Spinal cord (tissue), 10 donors: ENCODE results near the gene NYAP1. TPM values are rescaled to one million over a fixed set of nuclear protein-coding genes. Genes with fewer than 3 reads are reported as not detected.
"Not testable (repeated sequence)": the region's sequence is repeated elsewhere in the genome, so short reads cannot be mapped to it uniquely, and the experiment has no call there.

ENCODE experiments used
- DNase-seq, 6 donors: peaks; one replicate each; pipeline versions ENCODE4 v3.0.0 to v3.0.0-alpha.2; 2013 to 2015; ENCODE audit warnings: low spot score in 6 of 6, low read depth in 4 of 6
- H3K27ac ChIP-seq: one replicate; pipeline ENCODE4 v1.5.1; 2013; ENCODE audit warnings: low read depth, low read length, control low read depth
- H3K27me3 ChIP-seq: one replicate; pipeline ENCODE4 v1.6.1; 2013; ENCODE audit warnings: low read length; ENCODE audit not compliant: control insufficient read depth, insufficient read depth
- H3K36me3 ChIP-seq: one replicate; pipeline ENCODE4 v1.6.1; 2013; ENCODE audit warnings: low read length; ENCODE audit not compliant: control insufficient read depth, insufficient read depth
- H3K4me1 ChIP-seq: one replicate; pipeline ENCODE4 v1.6.1; 2013; ENCODE audit warnings: low read length; ENCODE audit not compliant: control insufficient read depth, insufficient read depth
- H3K4me3 ChIP-seq: one replicate; pipeline ENCODE4 v1.5.1; 2013; ENCODE audit warnings: low read depth, low read length, control low read depth
- H3K9me3 ChIP-seq: one replicate; pipeline ENCODE4 v1.6.1; 2013; ENCODE audit warnings: low read length; ENCODE audit not compliant: control insufficient read depth, insufficient read depth
- WGBS: methylation state at CpG from one replicate; pipeline ENCODE4 v1.1.5; 2013; ENCODE audit warnings: missing lambda C conversion rate; ENCODE audit not compliant: insufficient coverage; 5-methylcytosine and 5-hydroxymethylcytosine counted together
- polyA plus RNA-seq, 2 donors: library from polyadenylated mRNA; unstranded; fragments of 120-200 nt; gene quantifications; one replicate each; pipeline ENCODE4 v1.2.1, GENCODE V29; 2013; ENCODE audit not compliant: insufficient read length in 2 of 2
- small RNA-seq: library from RNA; depleted of rRNA; stranded (forward); fragments of <200 nt; gene quantifications from one replicate; pipeline ENCODE3, GENCODE V24; 2014; ENCODE audit warnings: low replicate concordance
- total RNA-seq, 2 donors: library from RNA; depleted of rRNA in 1 of 2; stranded (reverse); fragments of 120-200 nt in 1 of 2; fragments of >200 nt in 1 of 2; gene quantifications; one replicate each; pipeline versions ENCODE4 v1.2.3 to v1.2.4, GENCODE V29; 2013 to 2014
- donor health status: healthy.

Gene NYAP1
- total and polyA plus RNA-seq, 4 donors: 12.0 to 63.4 (median 37.4) TPM

- H3K9me3 ChIP-seq: no peaks in the 10 kb centered on the region
- under 1% methylated on average over 60 of the region's 60 CpGs for WGBS
- peak; percentile 97 to 100 (median 100) for DNase-seq
- H3K36me3 ChIP-seq: no peaks in the 10 kb centered on the region
- H3K27ac ChIP-seq: peak within 1 kb of the TSS; percentile 78
- H3K4me1 ChIP-seq: peaks cover 13% of the 10 kb centered on the region
- no peaks in the 10 kb centered on the region for H3K27me3 ChIP-seq
- peak within 1 kb of the TSS; percentile 66 for H3K4me3 ChIP-seq
Measured at GRCh38 chr7:100538654-100539435, 55.1 kb downstream of the NYAP1 start, which contains the start of gene AGFG2. AGFG2 (plus strand) TSS chr7:100539203; CDS start chr7:100539347, 144 bp downstream.

DNA sequence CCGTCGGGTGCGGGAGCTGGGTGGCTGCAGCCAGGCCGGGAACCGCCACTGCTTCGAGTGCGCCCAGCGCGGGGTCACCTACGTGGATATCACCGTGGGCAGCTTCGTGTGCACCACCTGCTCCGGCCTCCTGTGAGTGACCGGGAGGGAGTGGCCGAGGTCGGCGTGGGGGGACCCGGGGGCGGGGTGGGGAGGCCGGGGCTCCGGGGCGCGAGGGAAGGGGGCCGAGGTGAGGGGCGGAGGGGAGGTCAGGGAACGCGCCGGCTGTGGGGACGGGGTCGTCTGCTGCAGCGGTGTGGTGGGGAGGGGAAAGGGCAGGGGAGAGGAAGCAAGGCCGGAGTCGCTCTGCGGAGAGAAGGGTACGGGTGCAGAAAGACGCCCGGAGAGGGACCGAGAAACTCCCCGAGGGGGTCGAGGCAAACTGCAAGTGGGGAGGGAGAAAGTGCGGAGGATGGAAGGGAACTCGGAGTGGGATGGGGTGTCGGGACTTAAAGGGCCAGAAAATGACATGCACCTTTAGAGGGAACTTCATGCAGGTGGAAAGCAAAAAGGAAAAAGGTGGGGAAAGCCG is 55.8 kb downstream of the NYAP1 start:
- H3K9me3 ChIP-seq: no peaks in the 10 kb centered on the region
- H3K4me1 ChIP-seq: peaks cover 13% of the 10 kb centered on the region
- H3K27me3 ChIP-seq: no peaks in the 10 kb centered on the region
- no peak for DNase-seq
- H3K27ac ChIP-seq: peak overlapping the region; percentile 78
- H3K4me3 ChIP-seq: peak overlapping the region; percentile 66
- 0% methylated on average over 42 of the region's 44 CpGs for WGBS
- H3K36me3 ChIP-seq: no peaks in the 10 kb centered on the region

DNA sequence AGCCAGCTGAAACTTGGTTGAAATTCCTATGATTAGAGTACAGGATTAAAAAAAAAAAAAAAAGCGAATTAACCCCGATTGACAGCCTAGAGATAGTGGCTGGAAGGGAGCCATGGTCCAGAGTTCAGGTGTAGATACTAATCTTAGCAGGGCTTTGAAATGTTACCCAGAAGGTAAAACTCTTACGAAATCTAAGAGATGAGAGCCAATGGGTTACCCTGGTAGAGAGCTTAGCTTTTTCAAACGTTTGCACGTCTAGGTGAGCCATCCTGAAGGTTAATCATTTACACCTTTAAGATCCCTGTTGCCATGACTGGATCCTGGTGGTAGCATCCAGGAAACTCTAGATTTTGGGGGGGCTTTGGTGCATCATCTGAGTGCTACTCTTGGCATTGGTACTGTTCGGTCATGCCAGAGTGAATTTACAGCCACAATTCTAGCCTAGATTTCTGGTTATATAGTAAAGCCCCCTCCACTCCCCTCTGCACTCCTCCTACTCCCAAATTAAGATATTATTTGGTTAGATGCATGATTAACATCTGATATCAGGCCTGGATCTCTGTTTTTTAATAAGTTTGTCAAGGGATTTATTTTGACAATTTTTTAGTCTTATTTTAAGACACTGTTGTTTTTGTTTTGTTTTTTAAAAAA is 56.5 kb downstream of the NYAP1 start:
- Histone ChIP-seq H3K27ac (no peak overlapping the region), H3K4me3 (peak overlapping the region; percentile 66)

DNA sequence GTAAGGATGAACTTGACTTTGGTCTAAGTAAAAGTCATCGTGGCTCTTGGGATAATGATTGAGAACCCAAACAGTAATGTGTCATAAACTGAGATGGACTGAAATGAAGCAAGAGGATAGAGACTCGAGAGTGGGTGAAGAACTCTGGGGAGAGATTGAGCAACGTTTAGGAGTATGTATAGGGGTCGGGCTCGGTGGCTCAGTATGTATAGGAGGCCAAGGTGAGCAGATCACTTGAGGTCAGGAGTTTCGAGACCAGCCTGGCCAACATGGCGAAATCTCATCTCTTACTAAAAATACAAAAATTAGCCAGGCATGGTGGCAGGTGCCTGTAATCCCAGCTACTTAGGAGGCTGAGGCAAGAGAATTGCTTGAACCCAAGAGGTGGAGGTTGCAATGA is 57.6 kb downstream of the NYAP1 start:
- not testable (repeated sequence) for H3K27me3 ChIP-seq, H3K27ac ChIP-seq, H3K9me3 ChIP-seq, H3K4me3 ChIP-seq, DNase-seq, H3K36me3 ChIP-seq
- WGBS: 77% methylated on average over 4 of the region's 7 CpGs
- peaks cover 23% of the 10 kb centered on the region for H3K4me1 ChIP-seq

More for the DNA sequence above, 56.5 kb downstream of the NYAP1 start:
- DNase-seq: no peak
- no peaks in the 10 kb centered on the region for H3K36me3 ChIP-seq
- 40% methylated on average over 1 of the region's 6 CpGs for WGBS
- H3K4me1 ChIP-seq: peaks cover 13% of the 10 kb centered on the region
- H3K9me3 ChIP-seq: no peaks in the 10 kb centered on the region
- H3K27me3 ChIP-seq: no peaks in the 10 kb centered on the region

GRCh38 chr7:100543586-100543985 is 59.9 kb downstream of the NYAP1 start:
- Histone ChIP-seq H3K27me3 (no peaks in the 10 kb centered on the region), H3K9me3 (no peaks in the 10 kb centered on the region), H3K27ac (peak overlapping the region; percentile 88), H3K36me3 (no peaks in the 10 kb centered on the region), H3K4me1 (peaks cover 24% of the 10 kb centered on the region), H3K4me3 (no peak overlapping the region)
- DNase-seq: no peak
- no CpG with 5 or more reads among the region's 1 CpG for WGBS

- H3K4me3 ChIP-seq: no peak overlapping the region
- H3K36me3 ChIP-seq: peaks cover 4% of the 10 kb centered on the region
- no peak for DNase-seq
- no peaks in the 10 kb centered on the region for H3K27me3 ChIP-seq
- WGBS: 46% methylated on average over 4 of the region's 5 CpGs
- H3K27ac ChIP-seq: peak overlapping the region; percentile 88
- peaks cover 23% of the 10 kb centered on the region for H3K4me1 ChIP-seq
- H3K9me3 ChIP-seq: no peaks in the 10 kb centered on the region
Measured at GRCh38 chr7:100544386-100544785, 60.7 kb downstream of the NYAP1 start.

Small RNAs within 50 kb of the gene (small RNA-seq; reads per million reads assigned to genes)
- not detected for gene RN7SL416P

Other genes starting within 250 kb of the NYAP1 start
- not detected for gene SPDYE3, start 176.2 kb upstream of the NYAP1 start, total RNA-seq
- 10 to 100 TPM in 1 of 2 donors, 1 to 10 TPM in 1; 8.8 to 16.0 TPM for gene SPDYE3, start 176.2 kb upstream of the NYAP1 start, polyA plus RNA-seq
- 10 to 100 TPM in 1 of 2 donors, 1 to 10 TPM in 1; 9.6 to 27.1 TPM for gene PILRB, start 125.8 kb upstream of the NYAP1 start, total RNA-seq
- gene PILRB, start 125.8 kb upstream of the NYAP1 start, polyA plus RNA-seq: 10 to 100 TPM; 37.6 to 50.2 TPM
- gene PILRA, start 110.4 kb upstream of the NYAP1 start, total RNA-seq: 1 to 10 TPM; 4.1 to 4.3 TPM
- gene PILRA, start 110.4 kb upstream of the NYAP1 start, polyA plus RNA-seq: 10 to 100 TPM in 1 of 2 donors, 1 to 10 TPM in 1; 6.6 to 10.6 TPM
- gene ZCWPW1, start 55.2 kb upstream of the NYAP1 start, total RNA-seq: 1 to 10 TPM; 5.1 to 7.7 TPM
- gene ZCWPW1, start 55.2 kb upstream of the NYAP1 start, polyA plus RNA-seq: 1 to 10 TPM; 6.6 to 8.0 TPM
- 10 to 100 TPM; 18.5 to 37.9 TPM for gene MEPCE, start 54.1 kb upstream of the NYAP1 start, total RNA-seq
- 10 to 100 TPM; 40.1 to 41.8 TPM for gene MEPCE, start 54.1 kb upstream of the NYAP1 start, polyA plus RNA-seq
- gene PPP1R35, start 47.4 kb upstream of the NYAP1 start, total RNA-seq: 10 to 100 TPM in 1 of 2 donors, 1 to 10 TPM in 1; 5.3 to 20.4 TPM
- gene PPP1R35, start 47.4 kb upstream of the NYAP1 start, polyA plus RNA-seq: 10 to 100 TPM; 17.2 to 24.4 TPM
- 1 to 10 TPM; 2.0 to 2.1 TPM for gene SPACDR, start 19.7 kb upstream of the NYAP1 start, total RNA-seq
- 10 to 100 TPM in 1 of 2 donors, 1 to 10 TPM in 1; 6.5 to 12.0 TPM for gene SPACDR, start 19.7 kb upstream of the NYAP1 start, polyA plus RNA-seq
- 100 to 1,000 TPM in 1 of 2 donors, 10 to 100 TPM in 1; 67.4 to 141 TPM for gene TSC22D4, start 4.7 kb upstream of the NYAP1 start, total RNA-seq
- gene TSC22D4, start 4.7 kb upstream of the NYAP1 start, polyA plus RNA-seq: 100 to 1,000 TPM; 326 to 376 TPM
- gene AGFG2, start 55.3 kb downstream of the NYAP1 start, total RNA-seq: 10 to 100 TPM; 10.6 to 16.1 TPM
- 10 to 100 TPM; 18.3 to 21.0 TPM for gene AGFG2, start 55.3 kb downstream of the NYAP1 start, polyA plus RNA-seq
- gene SAP25, start 90.0 kb downstream of the NYAP1 start, total RNA-seq: 1 to 10 TPM in 1 of 2 donors, not detected in 1; 1.9 TPM
- gene SAP25, start 90.0 kb downstream of the NYAP1 start, polyA plus RNA-seq: 1 to 10 TPM; 3.4 to 9.8 TPM
- 10 to 100 TPM in 1 of 2 donors, 1 to 10 TPM in 1; 9.6 to 17.2 TPM for gene LRCH4, start 102.2 kb downstream of the NYAP1 start, total RNA-seq
- gene LRCH4, start 102.2 kb downstream of the NYAP1 start, polyA plus RNA-seq: 10 to 100 TPM; 41.0 to 61.3 TPM
- 1 to 10 TPM in 1 of 2 donors, under 1 TPM in 1; 0.40 to 2.0 TPM for gene FBXO24, start 102.4 kb downstream of the NYAP1 start, total RNA-seq
- 1 to 10 TPM in 1 of 2 donors, under 1 TPM in 1; 0.95 to 2.6 TPM for gene FBXO24, start 102.4 kb downstream of the NYAP1 start, polyA plus RNA-seq
- gene PCOLCE, start 118.4 kb downstream of the NYAP1 start, total RNA-seq: 100 to 1,000 TPM in 1 of 2 donors, 10 to 100 TPM in 1; 71.6 to 201 TPM
- 100 to 1,000 TPM in 1 of 2 donors, 10 to 100 TPM in 1; 97.7 to 180 TPM for gene PCOLCE, start 118.4 kb downstream of the NYAP1 start, polyA plus RNA-seq
- gene MOSPD3, start 128.6 kb downstream of the NYAP1 start, total RNA-seq: 10 to 100 TPM in 1 of 2 donors, 1 to 10 TPM in 1; 8.9 to 15.2 TPM
- 10 to 100 TPM; 51.3 to 54.7 TPM for gene MOSPD3, start 128.6 kb downstream of the NYAP1 start, polyA plus RNA-seq
- gene TFR2, start 157.6 kb downstream of the NYAP1 start, total RNA-seq: 1 to 10 TPM; 3.7 to 7.0 TPM
- 10 to 100 TPM; 16.9 to 17.9 TPM for gene TFR2, start 157.6 kb downstream of the NYAP1 start, polyA plus RNA-seq
- 10 to 100 TPM; 16.5 to 35.2 TPM for gene ACTL6B, start 172.5 kb downstream of the NYAP1 start, total RNA-seq
- 10 to 100 TPM; 83.1 to 89.8 TPM for gene ACTL6B, start 172.5 kb downstream of the NYAP1 start, polyA plus RNA-seq
- 10 to 100 TPM; 74.9 to 89.9 TPM for gene GNB2, start 189.8 kb downstream of the NYAP1 start, total RNA-seq
- 100 to 1,000 TPM; 340 to 353 TPM for gene GNB2, start 189.8 kb downstream of the NYAP1 start, polyA plus RNA-seq
- gene GIGYF1, start 210.3 kb downstream of the NYAP1 start, total RNA-seq: 10 to 100 TPM; 13.2 to 26.1 TPM
- gene GIGYF1, start 210.3 kb downstream of the NYAP1 start, polyA plus RNA-seq: 10 to 100 TPM; 41.7 to 53.7 TPM
- 10 to 100 TPM; 26.2 to 45.2 TPM for gene POP7, start 222.2 kb downstream of the NYAP1 start, total RNA-seq
- 10 to 100 TPM; 59.3 to 65.3 TPM for gene POP7, start 222.2 kb downstream of the NYAP1 start, polyA plus RNA-seq
- gene EPO, start 236.5 kb downstream of the NYAP1 start, total RNA-seq: under 1 TPM in 1 of 2 donors, not detected in 1; 0.28 TPM
- gene EPO, start 236.5 kb downstream of the NYAP1 start, polyA plus RNA-seq: under 1 TPM; 0.44 TPM
- gene ZAN, start 249.7 kb downstream of the NYAP1 start, total RNA-seq: not detected
- not detected for gene ZAN, start 249.7 kb downstream of the NYAP1 start, polyA plus RNA-seq